NOMO-1 (cell line): ENCODE results near the gene CHST11.

ENCODE experiments used
- DNase-seq, 2 experiments: peaks; one replicate each; lab custom pipeline; 2025; ENCODE audit not compliant: unreplicated experiment in 2 of 2; lab: John Stamatoyannopoulos, UW

Gene CHST11

GRCh38 chr12:104685366-104685765 lies 228.6 kb downstream of the CHST11 start:
- no peak for DNase-seq

GRCh38 chr12:104686196-104686595 lies 229.4 kb downstream of the CHST11 start:
- DNase-seq: no peak

GRCh38 chr12:104687823-104688573 lies 231.2 kb downstream of the CHST11 start:
- peak; percentile 53 for DNase-seq

GRCh38 chr12:104689635-104690034 lies 232.9 kb downstream of the CHST11 start:
- peak; percentile 9 to 19 for DNase-seq

GRCh38 chr12:104691721-104692556 lies 235.2 kb downstream of the CHST11 start:
- no peak for DNase-seq

GRCh38 chr12:104692557-104693218 lies 235.9 kb downstream of the CHST11 start:
- no peak for DNase-seq

- DNase-seq: no peak
Measured at GRCh38 chr12:104693493-104693892, 236.7 kb downstream of the CHST11 start.

- no peak for DNase-seq
Measured at GRCh38 chr12:104694161-104694560, 237.4 kb downstream of the CHST11 start.

GRCh38 chr12:104694711-104695110 lies 238.0 kb downstream of the CHST11 start:
- DNase-seq: no peak

- peak; percentile 27 to 29 for DNase-seq
Measured at GRCh38 chr12:104695453-104696148, 238.9 kb downstream of the CHST11 start.

- no peak for DNase-seq
Measured at GRCh38 chr12:104697186-104697585, 240.4 kb downstream of the CHST11 start.

- no peak for DNase-seq
Measured at GRCh38 chr12:104698871-104699270, 242.1 kb downstream of the CHST11 start.

- DNase-seq: no peak
Measured at GRCh38 chr12:104699489-104700190, 242.9 kb downstream of the CHST11 start.

GRCh38 chr12:104700324-104700723 lies 243.6 kb downstream of the CHST11 start:
- no peak for DNase-seq

- no peak for DNase-seq
Measured at GRCh38 chr12:104701301-104701700, 244.6 kb downstream of the CHST11 start.

- no peak for DNase-seq
Measured at GRCh38 chr12:104701756-104702155, 245.0 kb downstream of the CHST11 start.

GRCh38 chr12:104702565-104703139 lies 245.9 kb downstream of the CHST11 start:
- no peak for DNase-seq

GRCh38 chr12:104703372-104703771 lies 246.6 kb downstream of the CHST11 start:
- no peak for DNase-seq

- DNase-seq: no peak
Measured at GRCh38 chr12:104704224-104704779, 247.6 kb downstream of the CHST11 start.

- DNase-seq: no peak
Measured at GRCh38 chr12:104707194-104707593, 250.4 kb downstream of the CHST11 start.
